Measurements from ENCODE around the gene LANCL1.
"Not testable (repeated sequence)": the region's sequence is repeated elsewhere in the genome, so short reads cannot be mapped to it uniquely, and the experiment has no call there.

Gene LANCL1

DNA sequence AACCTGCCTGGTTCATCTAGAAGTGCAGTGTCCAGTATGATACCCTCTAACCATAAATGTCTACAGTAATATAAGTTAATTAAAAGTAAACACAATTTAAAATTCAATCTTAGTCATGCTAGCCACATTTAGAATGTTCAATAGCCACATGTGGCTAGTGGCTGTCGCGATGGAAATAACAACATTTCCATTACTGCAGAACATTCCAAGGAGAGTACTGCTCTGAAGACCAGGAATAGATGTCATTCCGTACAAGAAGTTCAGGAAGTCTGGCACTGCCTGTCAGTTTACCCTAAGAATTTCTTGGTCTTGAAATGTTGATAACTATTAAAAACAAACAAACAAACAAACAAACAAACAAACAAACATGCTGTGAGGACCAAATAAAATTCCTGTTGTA lies 17.2 kb downstream of the LANCL1 start:
- DNase-seq = no peak

DNA sequence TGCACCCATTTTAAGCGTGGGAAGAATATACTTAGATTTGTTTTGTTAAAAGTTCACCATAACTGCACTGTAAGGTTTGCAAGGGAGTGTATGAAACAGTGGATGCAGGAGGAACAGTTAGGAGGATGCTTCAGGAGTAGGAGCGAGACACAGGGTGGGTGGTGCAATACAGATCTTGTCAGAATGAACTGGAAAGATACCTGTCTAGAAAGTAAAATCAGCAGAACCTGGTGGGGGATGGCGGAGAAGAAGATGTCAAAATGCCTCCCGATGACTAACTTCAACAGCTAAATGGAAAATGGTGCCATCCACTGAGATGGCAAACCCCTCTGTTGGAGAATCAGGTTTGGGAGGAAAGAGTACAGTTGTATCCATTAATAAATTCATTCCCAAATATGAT lies 18.2 kb downstream of the LANCL1 start:
- no peak for DNase-seq

DNA sequence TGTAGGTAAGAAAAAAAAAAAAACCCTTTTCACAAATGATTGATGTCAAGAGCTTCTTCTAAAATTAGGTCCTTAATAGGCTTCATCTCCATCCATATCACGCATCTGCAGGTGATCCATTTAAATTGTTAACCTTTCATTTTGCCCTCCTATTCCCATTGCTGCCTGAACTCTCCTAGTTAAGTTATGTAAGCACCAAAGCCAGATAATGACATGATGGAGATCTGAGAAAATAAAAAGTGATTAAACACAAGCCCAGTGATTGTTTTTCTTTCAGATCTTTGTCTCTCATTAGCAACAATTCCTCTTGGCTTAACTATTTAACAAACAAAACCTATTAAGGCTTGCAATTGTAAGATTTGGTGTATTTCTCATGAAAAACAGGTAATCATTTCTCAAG lies 20.0 kb downstream of the LANCL1 start:
- no peak for DNase-seq

DNA sequence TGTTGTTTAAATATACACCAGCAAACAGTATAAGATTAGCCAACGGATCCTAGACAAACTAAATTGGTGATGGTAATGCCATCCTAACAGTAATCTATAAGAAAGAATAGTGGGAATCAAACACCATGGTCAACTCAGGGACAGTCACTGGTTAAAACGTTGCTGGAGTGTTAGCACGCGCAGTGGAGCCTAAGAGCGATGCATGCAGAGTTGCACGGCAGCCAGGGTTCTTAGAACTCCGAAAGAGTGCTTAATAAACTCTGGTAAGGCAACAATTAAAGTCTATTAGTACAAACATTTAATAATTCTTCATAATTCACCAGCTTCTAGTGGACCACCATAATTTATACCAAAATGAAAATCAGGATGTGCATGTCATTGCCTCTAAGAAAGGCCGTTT lies 22.2 kb downstream of the LANCL1 start:
- no peak for DNase-seq

DNA sequence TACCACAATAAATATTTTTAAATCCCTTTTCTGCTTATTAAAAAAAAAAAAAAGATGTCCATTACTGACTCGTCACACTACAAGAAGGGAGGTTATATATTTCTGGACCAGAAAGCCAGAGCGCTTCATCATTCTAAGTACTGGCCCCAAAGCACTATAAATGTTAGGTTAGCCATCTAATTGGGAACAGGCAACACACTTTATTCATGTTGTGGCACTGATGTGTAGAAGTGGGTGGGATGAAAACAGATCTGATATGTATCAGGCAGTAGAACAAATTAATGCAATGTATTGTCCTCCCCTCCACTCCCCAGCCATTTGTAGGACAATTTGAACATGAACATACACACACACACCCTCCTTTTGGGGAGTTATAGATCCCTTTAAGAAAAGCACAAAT lies 24.4 kb downstream of the LANCL1 start:
- DNase-seq = no peak

DNA sequence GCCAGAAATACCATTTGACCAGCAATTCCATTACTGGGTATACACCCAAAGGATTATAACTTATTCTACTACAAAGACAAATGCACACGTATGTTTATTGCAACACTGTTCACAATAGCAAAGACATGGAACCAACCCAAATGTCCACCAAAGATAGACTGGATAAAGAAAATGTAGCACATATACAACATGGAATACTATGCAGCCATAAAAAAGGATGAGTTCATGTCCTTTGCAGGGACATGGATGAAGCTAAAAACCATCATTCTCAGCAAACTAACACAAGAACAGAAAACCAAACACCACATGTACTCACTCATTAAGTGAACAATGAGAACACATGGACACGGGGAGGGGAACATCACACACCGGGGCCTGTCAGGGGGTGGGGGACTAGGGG lies 25.6 kb downstream of the LANCL1 start:
- not testable (repeated sequence) for DNase-seq

DNA sequence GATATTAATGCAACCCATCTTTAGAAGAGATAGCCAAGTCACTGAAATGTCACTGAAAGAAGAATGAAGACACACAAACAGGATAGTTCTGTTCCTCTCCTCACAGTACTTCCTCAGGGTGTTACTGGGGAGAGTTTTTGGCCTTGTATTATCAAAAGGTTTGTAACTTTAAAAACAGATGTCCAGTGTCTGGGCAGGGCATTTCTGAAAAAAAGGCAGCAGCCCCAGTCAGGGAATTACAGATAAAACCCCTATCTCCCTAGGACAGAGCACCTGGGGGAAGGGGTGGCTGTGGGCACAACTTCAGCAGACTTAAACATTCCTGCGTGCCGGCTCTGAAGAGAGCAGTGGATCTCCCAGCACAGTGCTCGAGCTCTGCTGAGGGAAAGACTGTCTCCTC lies 30.8 kb downstream of the LANCL1 start:
- no peak for DNase-seq

DNA sequence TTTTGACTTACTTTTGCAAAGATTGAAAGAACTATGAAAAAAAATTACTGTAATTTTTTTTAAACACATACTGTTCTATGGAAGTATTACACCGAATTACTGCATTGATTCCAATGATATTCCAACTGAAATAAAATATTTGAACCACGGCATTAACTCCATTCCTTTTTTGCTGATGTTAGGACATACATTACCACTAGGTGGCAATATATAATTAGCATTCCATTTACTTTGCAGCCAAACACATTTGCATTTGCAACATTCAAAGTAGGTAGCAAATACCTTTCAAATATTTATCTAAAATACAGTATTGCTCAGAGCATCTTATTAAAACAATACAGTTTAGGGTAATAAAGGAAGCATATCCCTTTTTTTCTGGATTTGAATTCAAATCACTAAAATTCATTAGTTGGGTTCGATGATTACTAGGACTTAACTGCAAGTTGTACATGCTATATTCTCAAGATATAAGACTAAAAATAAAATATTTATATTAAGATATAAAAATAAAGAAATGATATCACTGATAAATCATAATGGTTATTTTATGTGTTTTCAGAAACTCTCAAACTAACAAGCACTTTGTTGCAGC lies 31.3 kb downstream of the LANCL1 start:
- DNase-seq = no peak

DNA sequence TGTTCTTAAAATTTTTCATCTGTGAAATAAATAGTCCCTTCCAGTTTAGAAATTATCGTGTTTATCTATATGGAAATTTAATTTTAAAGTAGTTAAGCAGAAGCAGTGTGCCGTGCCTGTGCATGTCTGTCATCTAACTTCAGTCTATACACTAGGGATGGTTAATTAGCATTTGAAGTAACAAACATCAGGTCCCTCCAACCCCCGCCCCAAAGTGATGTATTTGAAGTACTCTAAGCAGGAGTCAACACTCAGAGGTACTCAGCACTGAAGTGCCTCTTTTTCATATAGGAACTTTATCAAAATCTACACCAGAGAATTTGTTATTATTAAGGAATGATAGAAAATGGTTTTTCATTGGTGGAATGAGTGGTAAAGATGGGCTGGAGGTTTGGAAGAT lies 33.0 kb downstream of the LANCL1 start:
- DNase-seq = no peak

DNA sequence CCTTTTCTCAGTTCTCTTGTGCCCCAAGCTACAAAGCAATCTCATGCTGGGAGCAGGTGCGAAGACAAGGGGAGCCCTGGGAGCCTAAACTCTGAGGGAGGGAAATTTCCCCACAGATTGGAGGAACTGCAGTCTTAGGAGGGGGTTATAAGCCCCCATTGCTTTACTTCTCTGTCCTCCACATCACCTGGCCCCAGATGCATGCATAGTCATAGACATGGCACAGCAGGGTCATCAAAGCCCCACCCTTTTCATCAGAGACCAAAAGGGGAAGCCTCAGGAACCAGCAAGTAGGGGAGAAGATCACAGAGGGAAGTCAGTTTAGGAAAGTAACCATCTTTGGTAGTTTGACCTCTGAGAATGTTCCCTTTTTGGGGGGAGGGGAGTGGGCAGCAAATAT lies 33.7 kb downstream of the LANCL1 start:
- DNase-seq = no peak

DNA sequence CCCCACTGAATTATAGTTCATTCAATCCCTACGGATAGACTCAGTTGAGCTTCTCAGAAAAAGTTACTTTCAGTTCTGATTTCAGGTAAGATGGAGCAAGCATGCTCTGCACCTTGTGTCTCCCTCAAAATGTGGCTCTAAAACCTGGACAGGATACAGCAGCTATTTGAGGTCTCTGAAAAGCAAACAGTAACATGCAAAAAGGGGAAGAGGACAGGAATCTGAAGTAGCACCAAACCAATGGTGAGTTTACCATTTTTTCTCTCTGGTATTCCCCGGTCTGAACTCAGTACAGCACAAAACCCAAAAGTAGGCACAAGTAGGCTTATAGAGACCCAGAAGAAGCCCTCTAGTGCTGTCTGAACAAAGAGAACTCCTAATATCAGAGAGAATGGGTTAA lies 34.1 kb downstream of the LANCL1 start:
- no peak for DNase-seq

DNA sequence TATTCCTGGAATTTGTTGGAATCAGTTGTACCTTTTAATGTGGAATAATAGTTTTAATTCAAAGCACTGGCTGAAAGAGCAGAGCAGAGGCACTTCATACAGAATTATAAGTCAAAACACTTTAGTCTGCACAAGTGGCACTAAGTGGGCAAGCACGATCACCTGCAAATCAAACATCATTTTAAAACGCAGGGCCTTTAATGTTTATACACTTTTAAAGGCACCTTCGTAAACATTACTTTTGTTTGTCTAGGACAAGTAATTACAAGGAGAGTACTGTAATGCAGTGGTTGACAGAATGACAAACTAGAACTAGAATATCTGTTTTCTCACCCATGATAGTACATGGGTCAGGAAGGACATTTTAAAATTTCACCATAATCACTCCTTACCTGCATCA lies 36.4 kb downstream of the LANCL1 start:
- DNase-seq = no peak

DNA sequence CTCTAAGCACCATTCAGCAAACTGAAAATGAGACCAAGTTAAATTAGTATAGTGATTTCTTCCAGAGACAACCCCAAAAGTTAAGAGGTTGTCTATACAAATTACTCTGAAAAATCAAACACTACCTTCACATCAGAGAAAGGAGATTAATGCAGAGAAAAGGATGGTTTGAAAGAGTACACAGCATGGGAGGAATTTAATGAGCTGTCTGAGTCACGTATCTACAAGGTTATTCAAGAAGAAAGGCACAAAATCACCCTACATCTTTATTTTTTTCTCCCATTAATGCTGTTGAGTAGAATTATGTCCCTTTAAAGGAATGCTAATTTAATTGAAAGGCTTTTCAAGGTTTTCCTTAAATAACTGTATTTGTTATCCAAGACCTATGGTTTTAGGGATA lies 41.1 kb downstream of the LANCL1 start:
- no peak for DNase-seq

DNA sequence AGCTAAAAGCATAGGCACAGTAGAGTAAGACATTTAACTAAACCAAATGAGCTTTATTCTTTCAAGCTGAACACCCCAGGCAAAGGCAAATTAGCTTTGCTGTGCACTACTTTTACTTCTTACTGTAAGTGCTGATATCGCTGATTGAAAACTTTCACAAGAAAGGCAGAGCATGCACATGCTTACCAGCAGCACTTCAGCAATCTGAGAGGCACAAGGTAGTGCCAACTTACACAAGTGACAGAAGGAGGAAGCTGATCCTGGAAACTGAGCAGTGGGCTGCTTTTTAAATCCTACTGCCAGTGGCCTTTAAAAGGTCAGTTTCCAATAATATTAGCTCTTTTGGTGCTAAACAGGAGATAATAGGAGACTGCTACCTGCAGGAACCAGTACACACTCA lies 43.9 kb downstream of the LANCL1 start:
- no peak for DNase-seq

DNA sequence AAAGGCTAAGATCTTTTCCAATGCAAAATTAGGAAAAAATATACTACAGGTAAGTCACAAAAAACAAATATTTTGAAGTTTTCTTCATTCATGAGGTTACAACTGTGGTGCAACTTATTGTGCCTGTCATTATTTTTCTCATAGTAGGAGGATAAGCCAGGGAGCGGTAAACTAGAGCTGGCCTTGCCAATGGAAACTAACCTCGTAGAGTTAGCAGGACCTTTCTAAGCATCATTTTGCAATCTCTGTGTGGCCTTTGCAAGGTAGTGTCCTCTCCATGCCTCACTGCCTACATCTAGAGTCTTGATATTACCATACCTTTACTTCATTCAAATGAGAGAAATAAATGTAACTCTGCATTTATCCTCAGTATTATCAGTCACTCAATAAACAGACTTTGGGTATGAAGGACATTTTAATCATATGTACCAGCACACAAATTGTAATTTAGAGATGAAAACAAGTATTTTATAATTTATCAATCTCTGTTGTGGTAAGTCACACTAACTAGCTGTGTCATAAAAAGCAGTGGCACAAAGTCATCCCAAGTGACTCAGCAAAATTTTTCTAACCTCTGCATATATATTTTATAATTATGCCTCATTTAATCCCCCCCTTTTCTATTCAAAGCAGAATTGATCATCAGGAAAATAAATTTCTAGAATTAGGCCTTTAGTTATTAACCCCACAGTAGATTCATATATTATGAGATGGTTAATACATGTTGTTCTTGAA lies 47.0 kb downstream of the LANCL1 start:
- no peak for DNase-seq

DNA sequence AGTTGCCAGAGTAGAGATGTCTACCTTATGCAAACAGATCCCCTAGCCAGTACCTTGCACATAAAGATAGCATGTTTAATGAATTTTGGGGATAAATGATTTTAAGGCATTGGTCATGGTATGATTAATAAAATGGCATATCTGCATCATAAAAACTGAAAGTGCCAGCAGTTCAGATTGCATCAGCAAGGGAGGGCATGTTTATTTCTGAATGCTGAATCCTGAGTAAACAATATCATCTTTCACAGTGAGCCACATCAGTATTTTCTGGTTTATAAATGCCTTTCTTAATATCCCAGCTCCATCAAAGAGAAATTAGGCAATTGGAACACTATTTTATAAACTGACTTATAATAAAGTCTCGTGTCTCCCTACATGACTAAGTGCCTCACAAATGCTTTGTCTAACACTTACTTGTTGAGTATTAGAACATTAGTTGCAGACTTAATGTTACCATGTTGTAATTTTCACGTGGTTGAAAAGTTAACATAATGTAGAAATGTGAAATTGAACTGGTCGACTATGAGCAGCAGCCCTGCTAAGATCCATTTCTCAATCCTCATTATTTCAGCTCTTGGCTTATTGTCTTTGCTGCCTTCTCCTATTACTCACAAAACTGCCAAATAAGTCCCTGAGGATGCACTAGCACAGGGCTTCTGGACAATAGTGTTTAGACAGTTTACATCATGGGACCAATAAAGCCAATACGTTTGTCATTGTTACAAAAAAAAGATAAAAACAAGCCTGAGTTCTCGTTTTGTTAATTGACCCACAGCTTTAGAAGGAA lies 48.0 kb downstream of the LANCL1 start:
- no peak for DNase-seq

DNA sequence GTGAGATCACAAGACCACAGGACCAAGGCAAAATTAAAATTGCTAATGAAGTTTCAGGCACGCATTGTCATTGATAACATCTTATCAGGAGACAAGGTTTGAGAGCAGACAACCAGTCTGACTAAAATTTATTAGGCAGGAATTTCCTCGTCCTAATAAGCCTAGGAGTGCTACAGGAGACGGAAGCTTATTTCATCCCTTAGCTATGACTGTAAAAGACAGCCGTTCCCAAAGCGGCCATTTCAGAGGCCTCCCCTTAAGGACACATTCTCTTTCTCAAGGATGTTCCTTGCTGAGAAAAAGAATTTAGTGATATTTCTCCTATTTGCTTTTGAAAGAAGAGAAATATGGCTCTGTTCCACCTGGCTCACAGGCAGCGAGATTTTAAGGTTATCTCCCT lies 49.2 kb downstream of the LANCL1 start:
- DNase-seq = not testable (repeated sequence)

DNA sequence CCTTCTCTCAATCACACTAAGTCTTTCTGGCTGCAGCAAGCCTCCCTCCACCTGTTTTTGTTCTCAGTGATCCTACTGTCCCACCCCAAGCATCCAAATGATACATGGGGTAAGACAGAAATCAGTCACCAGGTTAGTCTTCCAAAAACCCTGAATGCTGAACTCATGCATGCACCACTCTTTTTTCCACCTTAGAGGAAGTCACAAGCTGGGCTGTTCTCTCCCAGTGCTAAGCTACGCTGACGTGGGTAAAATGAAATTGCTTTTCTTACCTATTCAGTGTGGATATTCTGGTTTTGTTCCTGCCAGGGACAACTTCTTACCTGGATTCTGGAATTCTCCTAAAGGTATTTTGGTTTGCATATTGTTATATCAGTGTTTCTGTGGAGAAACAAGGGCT lies 54.2 kb downstream of the LANCL1 start:
- no peak for DNase-seq

DNA sequence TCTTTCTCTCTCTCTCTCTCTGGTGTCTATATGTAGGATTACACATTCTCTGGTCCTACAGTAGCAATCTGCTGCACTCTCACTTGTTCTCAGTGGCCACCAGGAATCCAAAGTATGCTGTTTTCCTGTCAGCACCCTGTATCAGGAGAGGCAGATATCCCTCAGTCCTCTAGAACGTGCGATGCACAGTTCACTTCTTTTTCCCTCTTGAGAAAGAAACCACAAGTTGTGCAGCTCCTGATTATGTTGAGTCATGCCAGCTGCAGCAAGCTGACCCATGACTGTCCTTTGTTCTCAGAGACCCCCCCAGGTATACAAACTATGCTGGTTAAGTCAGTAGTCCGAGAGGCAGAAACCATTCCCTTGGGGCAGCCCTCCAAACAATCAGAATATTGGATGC lies 54.6 kb downstream of the LANCL1 start:
- DNase-seq = no peak

DNA sequence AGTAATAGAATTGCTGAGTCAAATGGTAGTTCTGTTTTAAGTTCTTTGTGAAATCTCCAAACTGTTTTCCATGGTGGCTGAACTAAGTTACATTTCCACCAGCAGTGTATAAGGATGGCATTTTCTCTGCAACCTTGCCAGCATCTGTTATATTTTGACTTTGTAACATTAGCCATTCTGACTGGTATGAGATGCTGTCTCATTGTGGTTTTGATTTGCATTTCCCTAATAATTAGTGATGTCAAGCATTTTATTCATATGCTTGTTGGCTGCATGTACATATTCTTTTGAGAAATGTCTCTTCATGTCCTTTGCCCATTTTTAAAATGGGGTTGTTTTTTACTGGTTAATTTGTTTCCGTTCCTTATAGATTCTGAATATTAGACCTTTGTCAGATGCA lies 63.9 kb downstream of the LANCL1 start:
- no peak for DNase-seq

DNA sequence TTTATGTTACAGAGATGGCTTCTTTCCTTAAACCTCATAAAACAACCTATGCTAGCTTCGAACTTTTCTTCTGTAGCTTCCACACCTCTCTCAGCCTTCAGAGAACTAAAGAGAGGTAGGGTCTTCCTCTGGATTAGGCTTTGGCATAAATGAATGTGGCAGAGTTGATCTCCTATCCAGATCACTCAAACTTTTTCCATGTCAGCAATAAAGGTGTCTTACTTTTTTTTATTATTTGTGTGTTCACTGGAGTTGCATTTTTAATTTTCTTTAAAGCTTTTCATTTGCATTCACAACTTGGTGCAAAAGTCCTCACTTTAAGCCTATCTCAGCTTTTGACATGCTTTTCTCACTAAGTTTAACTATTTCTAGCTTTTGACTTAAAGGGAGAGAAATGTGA lies 66.0 kb downstream of the LANCL1 start:
- no peak for DNase-seq

DNA sequence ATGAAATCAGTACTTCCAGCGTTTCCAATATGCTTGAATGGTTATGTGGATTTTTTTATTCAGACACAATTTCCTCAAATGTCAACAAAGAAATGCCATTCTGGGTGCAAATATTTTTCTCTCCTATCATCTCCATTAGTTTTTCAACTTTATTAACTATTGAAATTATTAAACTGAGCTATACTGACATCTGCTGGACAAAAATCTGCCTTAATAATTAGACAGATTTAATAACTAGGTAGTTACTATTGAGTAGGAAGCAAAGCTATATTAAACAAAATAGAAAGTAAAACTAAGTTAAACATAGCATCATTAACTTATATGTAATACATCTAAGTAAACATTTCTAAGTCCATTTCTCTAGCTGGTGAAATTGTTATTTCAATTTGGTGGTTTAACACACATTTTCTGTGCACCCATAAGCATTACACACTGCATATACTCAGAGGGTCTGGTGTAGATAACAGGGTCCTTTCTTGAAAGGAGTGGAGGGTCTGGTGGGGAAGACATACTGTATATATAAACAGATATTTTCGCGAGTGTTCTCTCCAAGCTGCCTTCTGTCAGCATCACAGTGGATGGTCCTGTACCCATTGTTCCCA lies 77.0 kb downstream of the LANCL1 start:
- no peak for DNase-seq

DNA sequence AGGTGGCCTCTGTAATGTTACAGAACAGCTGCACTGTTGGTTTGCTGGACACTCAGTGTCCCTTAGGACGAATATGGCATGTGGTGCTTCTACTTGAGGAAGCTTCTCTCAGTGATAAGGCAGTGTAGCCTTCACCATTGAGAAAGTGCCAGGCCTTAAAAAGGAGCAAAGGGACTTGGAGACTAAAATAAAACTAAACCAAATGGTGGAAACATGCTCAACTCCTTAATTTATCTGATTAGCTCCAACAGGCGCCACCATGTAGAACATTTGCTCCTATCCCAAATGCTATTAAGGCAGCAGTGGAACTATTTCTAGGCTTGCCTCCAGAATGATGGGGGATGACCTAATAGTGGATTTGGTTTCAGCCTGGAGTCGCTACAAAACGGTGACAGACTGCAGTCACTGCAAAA lies 84.1 kb downstream of the LANCL1 start:
- DNase-seq = no peak

DNA sequence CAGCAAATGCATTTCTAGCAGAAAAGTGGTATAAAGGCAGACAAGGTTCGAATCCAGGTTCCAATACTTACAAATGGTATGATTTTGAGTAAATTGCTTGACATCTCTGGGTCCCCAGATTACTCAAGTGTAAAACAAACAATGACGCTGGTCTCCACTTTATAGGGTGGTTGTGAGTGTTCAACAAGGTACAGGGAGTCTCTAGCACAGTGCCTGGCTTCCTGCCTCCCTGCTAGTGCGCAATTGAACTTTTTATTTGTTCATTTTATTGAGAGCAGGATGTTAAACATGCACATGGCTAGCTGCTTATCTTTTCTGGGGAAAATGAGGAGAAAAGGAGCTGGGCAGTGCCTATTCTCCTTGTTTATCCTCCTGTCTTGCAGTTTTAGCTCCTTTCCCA lies 86.7 kb downstream of the LANCL1 start:
- DNase-seq = no peak
